HL-60 (cell line): ENCODE results near the gene SMCO3.

ENCODE experiments used
- DNase-seq, 2 experiments: peaks; one replicate each; pipeline ENCODE4 v3.0.0-alpha.2; 2010 to 2020; ENCODE audit warnings: low read depth in 1 of 2, low spot score in 1 of 2
- H3K27ac ChIP-seq: fragments of 250-450 bp; sonication (Bioruptor Pico); replicated peaks from 2 replicates; pipeline ENCODE4 v1.5.1; 2020; ENCODE audit warnings: mild to moderate bottlenecking, moderate library complexity
- H3K27me3 ChIP-seq: fragments of 250-450 bp; sonication (Bioruptor Pico); 2 replicates; pipeline ENCODE4 v1.5.1; 2021; ENCODE audit warnings: mild to moderate bottlenecking, moderate library complexity; ENCODE audit not compliant: insufficient read depth, poor library complexity, severe bottlenecking
- H3K4me3 ChIP-seq: replicated peaks from 2 replicates; pipeline ENCODE4 v1.5.1; 2011; ENCODE audit warnings: mild to moderate bottlenecking, control low read depth, low read length; ENCODE audit not compliant: insufficient read depth
- CTCF ChIP-seq: IDR thresholded peaks from one replicate; pipeline ENCODE4 v1.5.1; 2011; ENCODE audit warnings: low read length, control low read depth, inconsistent platforms; ENCODE audit not compliant: insufficient read depth
- GABPA ChIP-seq: IDR thresholded peaks from 2 replicates; pipeline ENCODE4 v1.6.1; 2012; ENCODE audit warnings: low read depth
- POLR2AphosphoS5 ChIP-seq: IDR thresholded peaks from 2 replicates; pipeline ENCODE4 v1.6.1; 2012; ENCODE audit warnings: low read depth
- REST ChIP-seq: IDR thresholded peaks from 2 replicates; pipeline ENCODE4 v1.6.1; 2012; ENCODE audit warnings: low read depth; ENCODE audit not compliant: insufficient replicate concordance
- SPI1 ChIP-seq: IDR thresholded peaks from 2 replicates; pipeline ENCODE4 v1.6.1; 2012; ENCODE audit warnings: low read depth, mild to moderate bottlenecking, borderline replicate concordance

The SMCO3 gene

GRCh38 chr12:14836336-14837210 is 22.6 kb upstream of the SMCO3 start:
- DNase-seq = no peak
- Histone ChIP-seq H3K27me3 (peaks cover 5% of the 10 kb centered on the region), H3K27ac (no peak overlapping the region), H3K4me3 (no peak overlapping the region)
- TF ChIP-seq CTCF (no peak), POLR2AphosphoS5 (no peak), REST (no peak)

GRCh38 chr12:14834509-14834908 is 20.5 kb upstream of the SMCO3 start:
- TF ChIP-seq CTCF (no peak), SPI1 (no peak), POLR2AphosphoS5 (no peak), GABPA (no peak), REST (no peak)
- DNase-seq = no peak
- H3K27me3 ChIP-seq = peaks cover 5% of the 10 kb centered on the region
- no peak overlapping the region for H3K27ac ChIP-seq
- no peak overlapping the region for H3K4me3 ChIP-seq

GRCh38 chr12:14833952-14834351 is 20.0 kb upstream of the SMCO3 start:
- Histone ChIP-seq H3K27me3 (peaks cover 5% of the 10 kb centered on the region), H3K27ac (no peak overlapping the region), H3K4me3 (no peak overlapping the region)
- DNase-seq = no peak
- no peak for TF ChIP-seq REST
- TF ChIP-seq CTCF = no peak
- no peak for TF ChIP-seq SPI1
- TF ChIP-seq GABPA = no peak
- no peak for TF ChIP-seq POLR2AphosphoS5
